ENCODE data around the gene YPEL4.
A peak's percentile ranks its signal among the peaks of the same experiment; 100 is the strongest.

Gene YPEL4

DNA sequence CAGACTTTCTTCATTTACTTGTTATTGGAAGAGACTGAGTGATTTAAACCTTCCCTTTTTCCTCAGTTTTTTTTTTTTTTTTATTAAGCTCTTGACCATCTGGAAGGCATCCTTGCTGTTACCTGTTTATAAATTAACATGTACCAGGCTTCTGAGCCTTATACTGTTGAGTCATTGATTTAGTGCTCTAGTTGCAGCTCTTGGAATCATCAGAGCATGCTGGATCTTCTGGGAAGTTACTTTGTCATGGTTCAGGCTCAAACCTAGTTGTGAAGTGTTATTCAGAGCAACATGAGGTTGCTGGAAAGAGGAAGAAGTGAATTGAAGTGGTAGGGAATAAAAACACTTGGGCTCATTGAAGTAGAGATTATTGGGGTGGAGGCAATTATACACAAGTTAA, 24.5 kb upstream of the YPEL4 start:
- no peak overlapping the region for H3K4me3 ChIP-seq (ENCODE audit: low read depth in 1 of 2, low read length in 2 of 2)
- H3K27ac ChIP-seq (ENCODE audit: low read length), result no peak overlapping the region
- H3K4me2 ChIP-seq (ENCODE audit: insufficient read depth, low read length), result peak overlapping the region; percentile 34
- H3K9me3 ChIP-seq (ENCODE audit: insufficient read depth, low read length, severe bottlenecking), result no peaks in the 10 kb centered on the region
- DNase-seq (no peak), ATAC-seq (ENCODE audit: insufficient read depth, low read depth) (no peak)
- H3K79me2 ChIP-seq (ENCODE audit: insufficient read depth, low read length), result peaks cover 94% of the 10 kb centered on the region
- no peak overlapping the region for H2AFZ ChIP-seq (ENCODE audit: low read depth, low read length)
- H3K4me1 ChIP-seq (ENCODE audit: insufficient read depth, low read length), result peaks cover 44% of the 10 kb centered on the region
- TF ChIP-seq, protein P1, sequence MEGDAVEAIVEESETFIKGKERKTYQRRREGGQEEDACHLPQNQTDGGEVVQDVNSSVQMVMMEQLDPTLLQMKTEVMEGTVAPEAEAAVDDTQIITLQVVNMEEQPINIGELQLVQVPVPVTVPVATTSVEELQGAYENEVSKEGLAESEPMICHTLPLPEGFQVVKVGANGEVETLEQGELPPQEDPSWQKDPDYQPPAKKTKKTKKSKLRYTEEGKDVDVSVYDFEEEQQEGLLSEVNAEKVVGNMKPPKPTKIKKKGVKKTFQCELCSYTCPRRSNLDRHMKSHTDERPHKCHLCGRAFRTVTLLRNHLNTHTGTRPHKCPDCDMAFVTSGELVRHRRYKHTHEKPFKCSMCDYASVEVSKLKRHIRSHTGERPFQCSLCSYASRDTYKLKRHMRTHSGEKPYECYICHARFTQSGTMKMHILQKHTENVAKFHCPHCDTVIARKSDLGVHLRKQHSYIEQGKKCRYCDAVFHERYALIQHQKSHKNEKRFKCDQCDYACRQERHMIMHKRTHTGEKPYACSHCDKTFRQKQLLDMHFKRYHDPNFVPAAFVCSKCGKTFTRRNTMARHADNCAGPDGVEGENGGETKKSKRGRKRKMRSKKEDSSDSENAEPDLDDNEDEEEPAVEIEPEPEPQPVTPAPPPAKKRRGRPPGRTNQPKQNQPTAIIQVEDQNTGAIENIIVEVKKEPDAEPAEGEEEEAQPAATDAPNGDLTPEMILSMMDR (IDR thresholded peaks at IDR 0.05; ENCODE audit: borderline replicate concordance, extremely low read depth, low read length, poor library complexity, severe bottlenecking), result no peak
- no peak for TF ChIP-seq EZH2 (IDR thresholded peaks at IDR 0.05; ENCODE audit: borderline replicate concordance, low read depth, low read length, severe bottlenecking)
- H3K36me3 ChIP-seq (ENCODE audit: insufficient read depth, low read length), result peaks cover 73% of the 10 kb centered on the region
- peaks cover 74% of the 10 kb centered on the region for H4K20me1 ChIP-seq (ENCODE audit: insufficient read depth, low read length)
- H3K9ac ChIP-seq (ENCODE audit: low read depth, low read length), result no peak overlapping the region
- no peaks in the 10 kb centered on the region for H3K27me3 ChIP-seq (ENCODE audit: insufficient read depth, low read length, poor library complexity)

DNA sequence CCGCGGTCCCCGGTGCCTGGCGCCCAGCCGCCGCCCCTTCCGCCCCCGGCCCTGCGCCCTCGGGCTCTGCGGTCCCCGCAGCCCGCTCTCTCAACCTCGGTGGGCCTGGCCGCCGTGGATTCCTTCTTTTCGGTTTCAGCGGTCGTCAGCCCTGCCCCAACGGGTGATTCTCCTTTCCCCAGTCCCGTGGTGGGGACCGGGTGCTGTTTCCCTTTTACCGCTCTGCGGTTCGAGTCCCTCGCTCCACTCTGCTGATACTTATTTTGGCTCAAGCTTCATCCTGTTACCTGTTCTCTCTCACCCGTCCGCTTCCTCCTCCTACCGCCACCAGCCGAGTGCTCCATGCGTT, 18.7 kb upstream of the YPEL4 start:
- ATAC-seq (ENCODE audit: insufficient read depth, low read depth) (peak; percentile 6), DNase-seq (peak; percentile 41)
- Histone ChIP-seq H3K9ac (ENCODE audit: low read depth, low read length) (peak overlapping the region; percentile 94), H3K79me2 (ENCODE audit: insufficient read depth, low read length) (peaks cover 55% of the 10 kb centered on the region), H3K4me1 (ENCODE audit: insufficient read depth, low read length) (peaks cover 51% of the 10 kb centered on the region), H3K36me3 (ENCODE audit: insufficient read depth, low read length) (peaks cover 25% of the 10 kb centered on the region), H2AFZ (ENCODE audit: low read depth, low read length) (peak overlapping the region; percentile 73), H3K4me3 (ENCODE audit: low read depth in 1 of 2, low read length in 2 of 2) (peak overlapping the region; percentile 75 to 82), H3K9me3 (ENCODE audit: insufficient read depth, low read length, severe bottlenecking) (no peaks in the 10 kb centered on the region), H3K4me2 (ENCODE audit: insufficient read depth, low read length) (peak overlapping the region; percentile 75), H4K20me1 (ENCODE audit: insufficient read depth, low read length) (peaks cover 42% of the 10 kb centered on the region), H3K27me3 (ENCODE audit: insufficient read depth, low read length, poor library complexity) (no peaks in the 10 kb centered on the region), H3K27ac (ENCODE audit: low read length) (peak overlapping the region; percentile 93)
- TF ChIP-seq EZH2 (IDR thresholded peaks at IDR 0.05; ENCODE audit: borderline replicate concordance, low read depth, low read length, severe bottlenecking), result no peak
- TF ChIP-seq, protein P1 (IDR thresholded peaks at IDR 0.05; ENCODE audit: borderline replicate concordance, extremely low read depth, low read length, poor library complexity, severe bottlenecking), result no peak

GRCh38 chr11:57667736-57668433, 18.2 kb upstream of the YPEL4 start, which contains the start of gene ZDHHC5:
Gene ZDHHC5, plus strand, starts transcription at chr11:57668114. Its CDS starts 4,977 bp downstream, at chr11:57673091.
- Histone ChIP-seq H3K27ac (ENCODE audit: low read length) (peak within 1 kb of the TSS; percentile 99), H3K27me3 (ENCODE audit: insufficient read depth, low read length, poor library complexity) (no peaks in the 10 kb centered on the region), H3K4me1 (ENCODE audit: insufficient read depth, low read length) (peaks cover 48% of the 10 kb centered on the region), H3K4me2 (ENCODE audit: insufficient read depth, low read length) (peak within 1 kb of the TSS; percentile 79), H3K4me3 (ENCODE audit: low read depth in 1 of 2, low read length in 2 of 2) (peak within 1 kb of the TSS; percentile 75 to 82), H4K20me1 (ENCODE audit: insufficient read depth, low read length) (peaks cover 39% of the 10 kb centered on the region), H3K79me2 (ENCODE audit: insufficient read depth, low read length) (peaks cover 50% of the 10 kb centered on the region), H3K9ac (ENCODE audit: low read depth, low read length) (peak within 1 kb of the TSS; percentile 94), H3K36me3 (ENCODE audit: insufficient read depth, low read length) (peaks cover 20% of the 10 kb centered on the region), H2AFZ (ENCODE audit: low read depth, low read length) (peak within 1 kb of the TSS; percentile 88), H3K9me3 (ENCODE audit: insufficient read depth, low read length, severe bottlenecking) (no peaks in the 10 kb centered on the region)
- no peak for TF ChIP-seq EZH2 (IDR thresholded peaks at IDR 0.05; ENCODE audit: borderline replicate concordance, low read depth, low read length, severe bottlenecking)
- TF ChIP-seq, protein P1 (IDR thresholded peaks at IDR 0.05; ENCODE audit: borderline replicate concordance, extremely low read depth, low read length, poor library complexity, severe bottlenecking), result peak; percentile 62
- DNase-seq, result peak; percentile 100
- peak; percentile 91 for ATAC-seq (ENCODE audit: insufficient read depth, low read depth)
